MM.1S (cell line): ENCODE data around the gene MLLT1.

Experiments used
- CTCF ChIP-seq: fragments of 300-600 bp; sonication (generic); IDR thresholded peaks from 2 replicates; pipeline ENCODE4 v1.5.1; 2016; ENCODE audit warnings: antibody characterized with exemption, low read length, mixed read lengths
- EZH2 ChIP-seq: fragments of 300-600 bp; sonication (generic); optimal IDR thresholded peaks from 2 replicates; pipeline ENCODE3; 2017; ENCODE audit warnings: low read depth, mild to moderate bottlenecking, antibody characterized with exemption, low read length, mixed read lengths
- EZH2phosphoT487 ChIP-seq: fragments of 300-600 bp; sonication (generic); IDR thresholded peaks from 2 replicates; pipeline ENCODE4 v1.6.1; 2018; ENCODE audit warnings: antibody characterized with exemption, low read length

- no peak for TF ChIP-seq CTCF
- TF ChIP-seq EZH2: no peak
- no peak for TF ChIP-seq EZH2phosphoT487
Measured at GRCh38 chr19:6161271-6161850, 118.4 kb downstream of the MLLT1 start.
